ENCODE results near the gene ACMSD. TPM values are rescaled to one million over a fixed set of nuclear protein-coding genes. Genes with fewer than 3 reads are reported as not detected.

Gene ACMSD
- total RNA-seq, 4 donors from 2014 or later, result not detected

- TF ChIP-seq CTCF (IDR thresholded peaks at IDR 0.05; ENCODE audit: low read depth), result no peak
Observed at GRCh38 chr2:134934641-134935040, 96.2 kb downstream of the ACMSD start.

- TF ChIP-seq CTCF (IDR thresholded peaks at IDR 0.05; ENCODE audit: low read depth), result no peak
Observed at GRCh38 chr2:134936691-134937090, 98.3 kb downstream of the ACMSD start.

- TF ChIP-seq CTCF (IDR thresholded peaks at IDR 0.05; ENCODE audit: low read depth), result no peak
Observed at GRCh38 chr2:134943540-134943939, 105.1 kb downstream of the ACMSD start.

- no peak for TF ChIP-seq CTCF (IDR thresholded peaks at IDR 0.05; ENCODE audit: low read depth)
Observed at GRCh38 chr2:134944975-134945374, 106.6 kb downstream of the ACMSD start.

GRCh38 chr2:134946073-134946472 is 107.7 kb downstream of the ACMSD start:
- TF ChIP-seq CTCF (IDR thresholded peaks at IDR 0.05; ENCODE audit: low read depth), result no peak

- TF ChIP-seq CTCF (IDR thresholded peaks at IDR 0.05; ENCODE audit: low read depth), result no peak
Observed at GRCh38 chr2:134949981-134950708, 111.7 kb downstream of the ACMSD start.

GRCh38 chr2:134950886-134951285 is 112.5 kb downstream of the ACMSD start:
- TF ChIP-seq CTCF (IDR thresholded peaks at IDR 0.05; ENCODE audit: low read depth), result no peak

Small RNA genes within 50 kb of the gene (small RNA-seq; reads per million reads assigned to genes)
- gene AC110620.1, result not detected
- not detected for gene MIR5590

Other genes with a start within 250 kb of the ACMSD start
- gene TMEM163, start 119.6 kb upstream of the ACMSD start, total RNA-seq, result 1 to 10 TPM in 1 of 4 donors, under 1 TPM in 1, not detected in 2; 0.16 to 3.2 TPM
- 10 to 100 TPM; 34.6 to 41.3 (median 38.7) TPM for gene CCNT2, start 80.2 kb downstream of the ACMSD start, total RNA-seq
- not detected for gene MAP3K19, start 208.8 kb downstream of the ACMSD start, total RNA-seq
- gene RAB3GAP1, start 213.7 kb downstream of the ACMSD start, total RNA-seq, result 10 to 100 TPM; 46.0 to 54.8 (median 51.1) TPM

All from subcutaneous adipose tissue (tissue), 4 donors.